Measurements from ENCODE around the gene ORM2. TPM values are rescaled to one million over a fixed set of nuclear protein-coding genes. Genes with fewer than 3 reads are reported as not detected.
"Not testable (repeated sequence)": the region's sequence is repeated elsewhere in the genome, so short reads cannot be mapped to it uniquely, and the experiment has no call there.

ORM2 gene
- total RNA-seq, 4 donors from 2014 or later: not detected

GRCh38 chr9:114319147-114319546 lies 10.5 kb upstream of the ORM2 start:
- Histone ChIP-seq H3K4me3 (no peak overlapping the region), H3K9me3 (no peaks in the 10 kb centered on the region), H3K4me1 (no peaks in the 10 kb centered on the region), H3K27me3 (no peaks in the 10 kb centered on the region), H3K36me3 (no peaks in the 10 kb centered on the region), H3K27ac (no peak overlapping the region)
- peak in 2 of 3 donors; percentile 8 for DNase-seq
- no peak for TF ChIP-seq CTCF (IDR thresholded peaks at IDR 0.05)
- TF ChIP-seq POLR2A (IDR thresholded peaks at IDR 0.05): no peak

GRCh38 chr9:114320710-114321109 lies 9.0 kb upstream of the ORM2 start:
- not testable (repeated sequence) for DNase-seq, H3K4me3 ChIP-seq, H3K36me3 ChIP-seq, H3K4me1 ChIP-seq, H3K9me3 ChIP-seq, H3K27ac ChIP-seq, H3K27me3 ChIP-seq

GRCh38 chr9:114321759-114322158 lies 7.9 kb upstream of the ORM2 start:
- H3K27me3 ChIP-seq: no peaks in the 10 kb centered on the region
- H3K4me3 ChIP-seq: no peak overlapping the region
- TF ChIP-seq POLR2A (IDR thresholded peaks at IDR 0.05) (no peak), CTCF (IDR thresholded peaks at IDR 0.05) (no peak)
- no peaks in the 10 kb centered on the region for H3K36me3 ChIP-seq
- H3K9me3 ChIP-seq: no peaks in the 10 kb centered on the region
- H3K4me1 ChIP-seq: no peaks in the 10 kb centered on the region
- DNase-seq: no peak
- no peak overlapping the region for H3K27ac ChIP-seq

- not testable (repeated sequence) for H3K9me3 ChIP-seq, H3K36me3 ChIP-seq, H3K27me3 ChIP-seq, H3K4me3 ChIP-seq, H3K4me1 ChIP-seq, DNase-seq, H3K27ac ChIP-seq
Measured at GRCh38 chr9:114322160-114322818, 7.4 kb upstream of the ORM2 start.

- H3K9me3 ChIP-seq, H3K36me3 ChIP-seq, H3K27me3 ChIP-seq, H3K27ac ChIP-seq, H3K4me3 ChIP-seq, DNase-seq, H3K4me1 ChIP-seq: not testable (repeated sequence)
Measured at GRCh38 chr9:114322831-114323531, 6.7 kb upstream of the ORM2 start, which contains the start of gene ORM1. Gene ORM1 (plus strand): TSS chr9:114323098. CDS start chr9:114323134, 36 bp downstream.

GRCh38 chr9:114323849-114324248 lies 5.8 kb upstream of the ORM2 start:
- not testable (repeated sequence) for H3K4me3 ChIP-seq, H3K27me3 ChIP-seq, H3K36me3 ChIP-seq, H3K27ac ChIP-seq, DNase-seq, H3K4me1 ChIP-seq, H3K9me3 ChIP-seq

- H3K4me1 ChIP-seq: no peaks in the 10 kb centered on the region
- TF ChIP-seq POLR2A (IDR thresholded peaks at IDR 0.05) (no peak), CTCF (IDR thresholded peaks at IDR 0.05) (no peak)
- no peaks in the 10 kb centered on the region for H3K27me3 ChIP-seq
- H3K27ac ChIP-seq: no peak overlapping the region
- no peaks in the 10 kb centered on the region for H3K9me3 ChIP-seq
- no peak for DNase-seq
- peak overlapping the region in 1 of 4 donors; percentile 27 for H3K4me3 ChIP-seq
- H3K36me3 ChIP-seq: no peaks in the 10 kb centered on the region
Measured at GRCh38 chr9:114324492-114324891, 5.2 kb upstream of the ORM2 start.

GRCh38 chr9:114324965-114325364 lies 4.7 kb upstream of the ORM2 start:
- not testable (repeated sequence) for H3K36me3 ChIP-seq, H3K4me1 ChIP-seq, H3K4me3 ChIP-seq, H3K9me3 ChIP-seq, DNase-seq, H3K27ac ChIP-seq, H3K27me3 ChIP-seq

- not testable (repeated sequence) for H3K4me3 ChIP-seq, H3K9me3 ChIP-seq, DNase-seq, H3K27me3 ChIP-seq, H3K4me1 ChIP-seq, H3K36me3 ChIP-seq, H3K27ac ChIP-seq
Measured at GRCh38 chr9:114325684-114326254, 3.9 kb upstream of the ORM2 start.

Measured in Peyer's patch (tissue), 4 donors.